Gastrocnemius medialis (tissue), 4 donors: ENCODE results near the gene SHOC2. TPM values are rescaled to one million over a fixed set of nuclear protein-coding genes. Genes with fewer than 3 reads are reported as not detected.

ENCODE experiments used
- ATAC-seq, 2 donors: fragments of 150-250 bp; one replicate each; pipeline ENCODE4 v1.9.1; 2016
- DNase-seq, 2 donors: peaks; one replicate each; pipeline ENCODE4 v3.0.0-alpha.2; 2019
- H3K27ac ChIP-seq, 4 donors: fragments of 200-600 bp; sonication (generic); 1 replicate in 1 of 4; 2 replicates in 3 of 4; pipeline ENCODE4 v1.5.1; 2016 to 2018; ENCODE audit warnings: mild to moderate bottlenecking in 2 of 4, moderate library complexity in 1 of 4
- H3K27me3 ChIP-seq, 3 donors: fragments of 200-600 bp; sonication (generic) in 2 of 3; 1 replicate in 1 of 3; 2 replicates in 2 of 3; pipeline versions ENCODE4 v1.5.1 to v1.6.0; 2016 to 2019; ENCODE audit warnings: mild to moderate bottlenecking in 1 of 3, moderate library complexity in 1 of 3
- H3K36me3 ChIP-seq, 2 donors: fragments of 200-600 bp; sonication (generic) in 1 of 2; one replicate each; pipeline ENCODE4 v1.5.1; 2017 to 2018
- H3K4me1 ChIP-seq, 2 donors: fragments of 200-600 bp; sonication (generic) in 1 of 2; one replicate each; pipeline ENCODE4 v1.5.1; 2016 to 2017; ENCODE audit warnings: mild to moderate bottlenecking in 2 of 2
- H3K4me3 ChIP-seq, 4 donors: fragments of 200-600 bp; sonication (generic) in 3 of 4; 1 replicate in 1 of 4; 2 replicates in 3 of 4; pipeline ENCODE4 v1.5.1; 2016 to 2019; ENCODE audit warnings: mild to moderate bottlenecking in 2 of 4
- H3K9me3 ChIP-seq, 3 donors: fragments of 200-600 bp; sonication (generic) in 2 of 3; 1 replicate in 1 of 3; 2 replicates in 2 of 3; pipeline ENCODE4 v1.5.1; 2016 to 2019
- CTCF ChIP-seq, 5 experiments: fragments of 450-650 bp in 3 of 5; fragments of 200-600 bp in 2 of 5; sonication (generic) in 2 of 5; IDR thresholded peaks in 4 of 5; conservative IDR thresholded peaks in 1 of 5; 1 replicate in 4 of 5; 2 replicates in 1 of 5; pipeline ENCODE4 v1.5.1; 2016 to 2019; ENCODE audit warnings: antibody characterized with exemption in 5 of 5, mild to moderate bottlenecking in 3 of 5, moderate library complexity in 3 of 5
- POLR2A ChIP-seq, 2 donors: fragments of 450-650 bp; IDR thresholded peaks; one replicate each; pipeline ENCODE4 v1.6.1; 2017; ENCODE audit warnings: antibody characterized with exemption in 2 of 2, mild to moderate bottlenecking in 2 of 2, moderate library complexity in 2 of 2
- in situ Hi-C, 4 donors: fragments of 200-750 bp; cut with MboI; loops; one replicate each; pipeline versions ENCODE4 v1.15.0 to v1.8.0; 2017; ENCODE audit warnings: low sequenced_read_pairs in 4 of 4
- intact Hi-C: fragments of 100-400 bp; cut with DNase I; formaldehyde crosslinking; loops from one replicate; pipeline ENCODE4 v1.15.1; 2023; ENCODE audit warnings: low total_unique reads
- microRNA counts, 2 donors: library from miRNA; unstranded; fragments of <30 nt; microRNA quantifications; one replicate each; lab custom pipeline; 2016
- microRNA-seq, 2 donors: library from miRNA; unstranded; fragments of <30 nt; microRNA quantifications; one replicate each; pipeline ENCODE4, GENCODE V29; 2016; ENCODE audit warnings: borderline replicate concordance in 2 of 2
- total RNA-seq, 4 donors: library from RNA; depleted of rRNA; stranded (reverse); fragments of >200 nt; gene quantifications; one replicate each; pipeline versions ENCODE4 v1.1.0 to v1.2.3, GENCODE V29; 2016

Gene SHOC2
- total RNA-seq, 4 donors from 2014 or later = 35.3 to 51.5 (median 43.5) TPM

- Histone ChIP-seq H3K4me1 (no peaks in the 10 kb centered on the region), H3K27ac (no peak overlapping the region), H3K27me3 (peaks cover 0 to 7% (median 0%) of the 10 kb centered on the region in 3 donors), H3K36me3 (no peaks in the 10 kb centered on the region), H3K9me3 (no peaks in the 10 kb centered on the region), H3K4me3 (no peak overlapping the region)
- in situ Hi-C loops = no loop called here
- DNase-seq (no peak), ATAC-seq (no peak)
- intact Hi-C loops = no loop called here
- TF ChIP-seq CTCF (IDR thresholded peaks at IDR 0.05 in 4 of 5, conservative IDR thresholded peaks at IDR 0.05 in 1 of 5) (no peak), POLR2A (IDR thresholded peaks at IDR 0.05) (no peak)
Measured at GRCh38 chr10:111035542-111035941, 116.1 kb downstream of the SHOC2 start.

GRCh38 chr10:111037858-111038257, 118.5 kb downstream of the SHOC2 start:
- no peak overlapping the region for H3K27ac ChIP-seq
- no peak for DNase-seq
- H3K27me3 ChIP-seq = peaks cover 0 to 7% (median 0%) of the 10 kb centered on the region in 3 donors
- no peaks in the 10 kb centered on the region for H3K9me3 ChIP-seq
- ATAC-seq = no peak
- no peaks in the 10 kb centered on the region for H3K36me3 ChIP-seq
- no peaks in the 10 kb centered on the region for H3K4me1 ChIP-seq
- no peak overlapping the region for H3K4me3 ChIP-seq
- in situ Hi-C loops = no loop called here
- intact Hi-C loops = no loop called here
- TF ChIP-seq CTCF (IDR thresholded peaks at IDR 0.05 in 4 of 5, conservative IDR thresholded peaks at IDR 0.05 in 1 of 5) = peak in 1 of 5 experiments; percentile 23
- TF ChIP-seq POLR2A (IDR thresholded peaks at IDR 0.05) = no peak

GRCh38 chr10:111039522-111039921, 120.1 kb downstream of the SHOC2 start:
- no peaks in the 10 kb centered on the region for H3K36me3 ChIP-seq
- intact Hi-C loops = no loop called here
- in situ Hi-C loops = no loop called here
- TF ChIP-seq CTCF (IDR thresholded peaks at IDR 0.05 in 4 of 5, conservative IDR thresholded peaks at IDR 0.05 in 1 of 5) (no peak), POLR2A (IDR thresholded peaks at IDR 0.05) (no peak)
- no peak overlapping the region for H3K27ac ChIP-seq
- no peaks in the 10 kb centered on the region for H3K4me1 ChIP-seq
- ATAC-seq (no peak), DNase-seq (no peak)
- H3K4me3 ChIP-seq = no peak overlapping the region
- H3K27me3 ChIP-seq = peaks cover 0 to 7% (median 0%) of the 10 kb centered on the region in 3 donors
- H3K9me3 ChIP-seq = no peaks in the 10 kb centered on the region

GRCh38 chr10:111057006-111057405, 137.6 kb downstream of the SHOC2 start:
- TF ChIP-seq CTCF (IDR thresholded peaks at IDR 0.05 in 4 of 5, conservative IDR thresholded peaks at IDR 0.05 in 1 of 5) (no peak), POLR2A (IDR thresholded peaks at IDR 0.05) (no peak)
- in situ Hi-C loops = loop anchor here in 1 of 4 donors (25.0 kb wide), 1 partner anchor 555 kb away; no protein-coding TSS in a partner anchor
- no peak overlapping the region for H3K4me3 ChIP-seq

More at GRCh38 chr10:111057006-111057405, 137.6 kb downstream of the SHOC2 start:
- no peaks in the 10 kb centered on the region for H3K4me1 ChIP-seq
- H3K36me3 ChIP-seq = no peaks in the 10 kb centered on the region
- intact Hi-C loops = no loop called here
- H3K27ac ChIP-seq = no peak overlapping the region
- peaks cover 0 to 6% (median 0%) of the 10 kb centered on the region in 3 donors for H3K27me3 ChIP-seq
- DNase-seq (no peak), ATAC-seq (no peak)
- no peaks in the 10 kb centered on the region for H3K9me3 ChIP-seq

MicroRNAs encoded within 50 kb of the gene (microRNA counts, 767-probe panel; counts per million panel counts)
- microRNA hsa-miR-548e (lab: Ali Mortazavi, UCI) = 356 to 448 counts per million in 2 donors

Small RNA genes lying within 50 kb of the gene (microRNA-seq; reads per million reads assigned to microRNA genes)
- gene MIR548E = 0 to 2.4 reads per million in 2 donors

Other genes with a start within 250 kb of the SHOC2 start
- gene PDCD4, start 47.7 kb upstream of the SHOC2 start, total RNA-seq = 10 to 100 TPM in 1 of 4 donors, 1 to 10 TPM in 3; 6.4 to 15.6 (median 9.8) TPM
- gene BBIP1, start 424 bp upstream of the SHOC2 start, total RNA-seq = 10 to 100 TPM in 3 of 4 donors, 1 to 10 TPM in 1; 8.9 to 15.3 (median 11.7) TPM
- gene ADRA2A, start 157.4 kb downstream of the SHOC2 start, total RNA-seq = under 1 TPM; 0.19 to 0.94 (median 0.36) TPM